ENCODE results near the gene TAPBPL. TPM values are rescaled to one million over a fixed set of nuclear protein-coding genes. Genes with fewer than 3 reads are reported as not detected.
A peak's percentile ranks its signal among the peaks of the same experiment; 100 is the strongest.

Gene TAPBPL
- polyA plus RNA-seq, 1 donor (not counting 4 experiments of a cell fraction or from before 2014, with no cell fraction given) = 4.8 TPM

DNA sequence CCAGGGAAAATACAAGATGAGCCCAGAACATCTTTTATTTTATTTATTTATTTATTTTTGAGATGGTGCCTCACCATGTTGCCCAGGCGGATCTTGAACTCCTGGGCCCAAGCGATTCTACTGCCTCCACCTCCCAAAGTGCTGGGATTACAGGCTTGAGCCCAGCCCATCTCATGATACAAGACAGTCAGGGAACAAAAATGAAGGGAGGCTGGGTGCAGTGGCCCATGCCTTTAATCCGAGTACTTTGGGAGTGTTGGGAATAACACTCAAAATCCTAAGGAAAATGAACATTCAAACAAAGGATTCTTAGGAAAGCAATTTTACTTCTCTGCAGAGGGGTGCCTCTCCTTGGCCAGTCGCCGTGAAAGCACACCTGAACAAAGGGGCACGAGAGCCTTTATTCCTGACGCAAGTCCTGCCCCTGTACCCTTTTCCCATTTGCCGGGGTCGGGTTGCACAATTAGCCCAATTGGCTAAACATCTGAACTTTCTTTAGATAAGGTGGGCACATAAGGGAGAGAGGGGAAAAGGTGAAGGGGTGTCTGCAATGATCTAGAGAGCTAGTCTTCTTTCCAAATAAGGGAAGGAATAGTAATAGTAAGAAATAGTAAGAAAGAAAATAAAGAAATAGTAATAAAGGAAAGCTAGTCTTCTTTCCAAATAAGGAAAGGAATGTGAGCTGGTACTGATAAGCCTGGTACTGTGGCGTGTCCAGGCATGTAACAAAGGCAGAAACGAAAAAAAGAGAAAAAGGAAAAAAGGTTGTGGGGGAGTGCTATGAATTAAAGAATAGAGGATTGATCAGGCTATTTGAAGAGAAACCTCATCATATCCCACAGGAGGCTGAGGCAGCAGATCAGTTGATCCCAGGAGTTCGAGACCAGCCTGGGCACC is 55.5 kb downstream of the TAPBPL start:
- peaks cover 10% of the 10 kb centered on the region for H3K4me1 ChIP-seq (ENCODE audit: control insufficient read depth, extremely low read depth, insufficient read depth, low read length)
- TF ChIP-seq EZH2 (IDR thresholded peaks at IDR 0.05; ENCODE audit: low read length) (no peak), CTCF (optimal IDR thresholded peaks at IDR 0.05 in 1 of 3, IDR thresholded peaks at IDR 0.05 in 1 of 3, conservative IDR thresholded peaks at IDR 0.05 in 1 of 3; ENCODE audit: extremely low read depth in 1 of 3, insufficient read depth in 2 of 3, low read length in 3 of 3) (no peak)
- H3K27me3 ChIP-seq (ENCODE audit: control insufficient read depth, extremely low read depth, insufficient read depth, low read length) = no peaks in the 10 kb centered on the region
- H3K9me3 ChIP-seq (ENCODE audit: control insufficient read depth, low read depth, low read length) = no peaks in the 10 kb centered on the region
- H3K36me3 ChIP-seq (ENCODE audit: control insufficient read depth in 2 of 2, extremely low read depth in 1 of 2, insufficient read depth in 2 of 2, low read length in 2 of 2) = peaks cover 7 to 19% of the 10 kb centered on the region in 2 experiments
- H3K4me2 ChIP-seq (ENCODE audit: control insufficient read depth, extremely low read depth, insufficient read depth, low read depth, low read length) = peak overlapping the region; percentile 71
- dilution Hi-C loops (cut with MboI; ENCODE audit: extremely low pct_ligation_motif_present, low sequenced_read_pairs) = no loop called here
- H2AFZ ChIP-seq (ENCODE audit: control insufficient read depth, low read length) = peak overlapping the region; percentile 57
- peak overlapping the region; percentile 39 for H3K27ac ChIP-seq (ENCODE audit: control insufficient read depth, insufficient read depth, low read length)
- DNase-seq (ENCODE audit: low read depth, low spot score) (no peak), FAIRE-seq (no peak)
- peaks cover 28% of the 10 kb centered on the region for H3K79me2 ChIP-seq (ENCODE audit: control insufficient read depth, insufficient read depth, low read length)
- H4K20me1 ChIP-seq (ENCODE audit: control insufficient read depth, extremely low read depth, insufficient read depth, low read length) = no peaks in the 10 kb centered on the region
- H3K4me3 ChIP-seq (ENCODE audit: control insufficient read depth in 2 of 3, extremely low read depth in 1 of 3, insufficient read depth in 2 of 3, low read depth in 1 of 3, low read length in 3 of 3) = peak overlapping the region in 2 of 3 experiments; percentile 27 to 35
- no peaks in the 10 kb centered on the region for H3K9me1 ChIP-seq (ENCODE audit: control insufficient read depth, extremely low read depth, insufficient read depth, low read length)
- peak overlapping the region; percentile 47 for H3K9ac ChIP-seq (ENCODE audit: control insufficient read depth, extremely low read depth, insufficient read depth, low read length)

GRCh38 chr12:6508087-6508486 is 56.2 kb downstream of the TAPBPL start:
- Histone ChIP-seq H3K9me1 (ENCODE audit: control insufficient read depth, extremely low read depth, insufficient read depth, low read length) (no peaks in the 10 kb centered on the region), H3K4me1 (ENCODE audit: control insufficient read depth, extremely low read depth, insufficient read depth, low read length) (peaks cover 10% of the 10 kb centered on the region), H3K4me3 (ENCODE audit: control insufficient read depth in 2 of 3, extremely low read depth in 1 of 3, insufficient read depth in 2 of 3, low read depth in 1 of 3, low read length in 3 of 3) (no peak overlapping the region), H2AFZ (ENCODE audit: control insufficient read depth, low read length) (no peak overlapping the region), H4K20me1 (ENCODE audit: control insufficient read depth, extremely low read depth, insufficient read depth, low read length) (no peaks in the 10 kb centered on the region), H3K36me3 (ENCODE audit: control insufficient read depth in 2 of 2, extremely low read depth in 1 of 2, insufficient read depth in 2 of 2, low read length in 2 of 2) (peaks cover 9 to 24% of the 10 kb centered on the region in 2 experiments), H3K4me2 (ENCODE audit: control insufficient read depth, extremely low read depth, insufficient read depth, low read depth, low read length) (peak overlapping the region; percentile 71), H3K9me3 (ENCODE audit: control insufficient read depth, low read depth, low read length) (no peaks in the 10 kb centered on the region), H3K27ac (ENCODE audit: control insufficient read depth, insufficient read depth, low read length) (peak overlapping the region; percentile 30), H3K27me3 (ENCODE audit: control insufficient read depth, extremely low read depth, insufficient read depth, low read length) (no peaks in the 10 kb centered on the region), H3K9ac (ENCODE audit: control insufficient read depth, extremely low read depth, insufficient read depth, low read length) (no peak overlapping the region), H3K79me2 (ENCODE audit: control insufficient read depth, insufficient read depth, low read length) (peaks cover 24% of the 10 kb centered on the region)
- no peak for TF ChIP-seq EZH2 (IDR thresholded peaks at IDR 0.05; ENCODE audit: low read length)
- no peak for TF ChIP-seq CTCF (optimal IDR thresholded peaks at IDR 0.05 in 1 of 3, IDR thresholded peaks at IDR 0.05 in 1 of 3, conservative IDR thresholded peaks at IDR 0.05 in 1 of 3; ENCODE audit: extremely low read depth in 1 of 3, insufficient read depth in 2 of 3, low read length in 3 of 3)
- dilution Hi-C loops (cut with MboI; ENCODE audit: extremely low pct_ligation_motif_present, low sequenced_read_pairs) = no loop called here
- DNase-seq (ENCODE audit: low read depth, low spot score) (no peak), FAIRE-seq (no peak)

Other genes starting within 250 kb of the TAPBPL start
- gene PLEKHG6, start 141.4 kb upstream of the TAPBPL start, polyA plus RNA-seq = 0.74 to 1.9 TPM (median 0.81 TPM) in 3 replicates
- 54.0 to 157 TPM (median 101 TPM) in 3 replicates for gene TNFRSF1A, start 110.0 kb upstream of the TAPBPL start, polyA plus RNA-seq
- gene SCNN1A, start 76.5 kb upstream of the TAPBPL start, polyA plus RNA-seq = 3.8 to 13.2 TPM (median 11.1 TPM) in 3 replicates
- gene LTBR, start 67.9 kb upstream of the TAPBPL start, polyA plus RNA-seq = 39.5 to 101 TPM (median 42.7 TPM) in 3 replicates
- gene CD27, start 7.1 kb upstream of the TAPBPL start, polyA plus RNA-seq = not detected in 3 replicates
- 5.3 to 7.8 TPM (median 6.7 TPM) in 3 replicates for gene VAMP1, start 18.6 kb downstream of the TAPBPL start, polyA plus RNA-seq
- gene MRPL51, start 41.2 kb downstream of the TAPBPL start, polyA plus RNA-seq = 76.5 to 184 TPM (median 130 TPM) in 3 replicates
- gene NCAPD2, start 42.1 kb downstream of the TAPBPL start, polyA plus RNA-seq = 12.3 to 34.6 TPM (median 33.7 TPM) in 3 replicates
- 8,390 to 11,361 TPM (median 8,495 TPM) in 3 replicates for gene GAPDH, start 82.5 kb downstream of the TAPBPL start, polyA plus RNA-seq
- 0.67 to 1.0 TPM (median 0.75 TPM) in 3 replicates for gene IFFO1, start 104.0 kb downstream of the TAPBPL start, polyA plus RNA-seq
- gene NOP2, start 116.2 kb downstream of the TAPBPL start, polyA plus RNA-seq = 85.9 to 108 TPM (median 94.4 TPM) in 3 replicates
- gene CHD4, start 155.3 kb downstream of the TAPBPL start, polyA plus RNA-seq = 79.7 to 93.1 TPM (median 81.2 TPM) in 3 replicates
- gene LPAR5, start 183.9 kb downstream of the TAPBPL start, polyA plus RNA-seq = 6.7 to 11.7 TPM (median 8.3 TPM) in 3 replicates
- 0.07 to 0.21 TPM (median 0.09 TPM) in 3 replicates for gene ACRBP, start 195.4 kb downstream of the TAPBPL start, polyA plus RNA-seq
- gene ING4, start 211.1 kb downstream of the TAPBPL start, polyA plus RNA-seq = 25.5 to 31.6 TPM (median 30.4 TPM) in 3 replicates
- 29.0 to 44.0 TPM (median 29.8 TPM) in 3 replicates for gene ZNF384, start 237.3 kb downstream of the TAPBPL start, polyA plus RNA-seq
- gene PIANP, start 248.8 kb downstream of the TAPBPL start, polyA plus RNA-seq = not detected in 3 replicates